ENCODE measurements around the gene SRGAP2B. TPM values are rescaled to one million over a fixed set of nuclear protein-coding genes. Genes with fewer than 3 reads are reported as not detected.
"Not testable (repeated sequence)": the region's sequence is repeated elsewhere in the genome, so short reads cannot be mapped to it uniquely, and the experiment has no call there.

The SRGAP2B gene
- total RNA-seq, 1 experiment from 2014 or later = 23.5 TPM

- not testable (repeated sequence) for H2AFZ ChIP-seq (ENCODE audit: low read length); H4K8ac ChIP-seq (replicated peaks; ENCODE audit: insufficient read length, low read depth, low read length); H4K5ac ChIP-seq (ENCODE audit: insufficient read length, low read depth, low read length); H3K4me1 ChIP-seq (ENCODE audit: insufficient read depth, low read length); H2AK5ac ChIP-seq (ENCODE audit: insufficient read length, low read length); H3K4me2 ChIP-seq (ENCODE audit: insufficient read depth, insufficient read length, low read length); H3K79me2 ChIP-seq (ENCODE audit: insufficient read depth, low read length); H3K9ac ChIP-seq (ENCODE audit: extremely low read depth, insufficient read length, low read length); H3K27me3 Mint-ChIP-seq (ENCODE audit: low read depth); H3K56ac ChIP-seq (ENCODE audit: insufficient read length, low read depth, low read length); H3K23me2 ChIP-seq (ENCODE audit: insufficient read length, low read depth, low read length, poor library complexity, severe bottlenecking); H3T11ph ChIP-seq (ENCODE audit: low read length); H3K79me1 ChIP-seq (ENCODE audit: insufficient read depth, low read depth, low read length, poor library complexity, severe bottlenecking); H2BK12ac ChIP-seq (ENCODE audit: insufficient read length, low read depth, low read length); H2BK120ac ChIP-seq (ENCODE audit: low read depth, low read length, poor library complexity, severe bottlenecking); H2BK20ac ChIP-seq (ENCODE audit: low read depth, low read length, poor library complexity, severe bottlenecking); H3K18ac ChIP-seq (ENCODE audit: insufficient read length, low read depth, low read length); H2BK15ac ChIP-seq (ENCODE audit: low read depth, low read length); H4K20me1 ChIP-seq (ENCODE audit: control insufficient read depth, insufficient read depth, insufficient read length); H3K36me3 Mint-ChIP-seq (ENCODE audit: insufficient read depth in 1 of 3, low read depth in 3 of 3); H3K14ac ChIP-seq (ENCODE audit: insufficient read depth, low read length); H3K9me3 Mint-ChIP-seq; H3K27ac Mint-ChIP-seq; H3K4ac ChIP-seq (ENCODE audit: low read depth, low read length); H3K23ac ChIP-seq (ENCODE audit: insufficient read length, low read depth, low read length); H3K27me3 ChIP-seq (ENCODE audit: insufficient read depth, low read length); H4K91ac ChIP-seq (ENCODE audit: insufficient read length, low read depth, low read length); H2BK5ac ChIP-seq (ENCODE audit: insufficient read length, low read length); H3K27ac ChIP-seq (ENCODE audit: insufficient read length, low read depth, low read length); H3K4me1 Mint-ChIP-seq; DNase-seq; H3K4me3 Mint-ChIP-seq; H3K9me3 ChIP-seq (ENCODE audit: control insufficient read depth, low read depth, low read length)
- WGBS (ENCODE audit: extremely low coverage, insufficient read length, low lambda C conversion rate) = no CpG with 5 or more reads among the region's 29 CpGs
Measured at GRCh38 chr1:144990611-144991010, 104.5 kb downstream of the SRGAP2B start.

- H3K9ac ChIP-seq (ENCODE audit: extremely low read depth, insufficient read length, low read length) = not testable (repeated sequence)
- WGBS (ENCODE audit: extremely low coverage, insufficient read length, low lambda C conversion rate) = no CpG with 5 or more reads among the region's 2 CpGs
Measured at GRCh38 chr1:144987131-144987530, 108.0 kb downstream of the SRGAP2B start.

More at GRCh38 chr1:144987131-144987530, 108.0 kb downstream of the SRGAP2B start:
- not testable (repeated sequence) for H2BK12ac ChIP-seq (ENCODE audit: insufficient read length, low read depth, low read length); H3K14ac ChIP-seq (ENCODE audit: insufficient read depth, low read length); H3K4me3 Mint-ChIP-seq; H4K5ac ChIP-seq (ENCODE audit: insufficient read length, low read depth, low read length); H2BK5ac ChIP-seq (ENCODE audit: insufficient read length, low read length); H3K4me1 Mint-ChIP-seq; H3K4ac ChIP-seq (ENCODE audit: low read depth, low read length); H2BK15ac ChIP-seq (ENCODE audit: low read depth, low read length); H3K56ac ChIP-seq (ENCODE audit: insufficient read length, low read depth, low read length); H4K91ac ChIP-seq (ENCODE audit: insufficient read length, low read depth, low read length); H3K27ac ChIP-seq (ENCODE audit: insufficient read length, low read depth, low read length); H3K36me3 Mint-ChIP-seq (ENCODE audit: insufficient read depth in 1 of 3, low read depth in 3 of 3); H4K20me1 ChIP-seq (ENCODE audit: control insufficient read depth, insufficient read depth, insufficient read length); H3K79me2 ChIP-seq (ENCODE audit: insufficient read depth, low read length); H3K79me1 ChIP-seq (ENCODE audit: insufficient read depth, low read depth, low read length, poor library complexity, severe bottlenecking); H4K8ac ChIP-seq (replicated peaks; ENCODE audit: insufficient read length, low read depth, low read length); H3K23me2 ChIP-seq (ENCODE audit: insufficient read length, low read depth, low read length, poor library complexity, severe bottlenecking); H2AFZ ChIP-seq (ENCODE audit: low read length); H3K27ac Mint-ChIP-seq; H3T11ph ChIP-seq (ENCODE audit: low read length); H2AK5ac ChIP-seq (ENCODE audit: insufficient read length, low read length); H3K9me3 ChIP-seq (ENCODE audit: control insufficient read depth, low read depth, low read length); H2BK20ac ChIP-seq (ENCODE audit: low read depth, low read length, poor library complexity, severe bottlenecking); H3K4me1 ChIP-seq (ENCODE audit: insufficient read depth, low read length); H3K4me2 ChIP-seq (ENCODE audit: insufficient read depth, insufficient read length, low read length); H3K23ac ChIP-seq (ENCODE audit: insufficient read length, low read depth, low read length); DNase-seq; H3K27me3 Mint-ChIP-seq (ENCODE audit: low read depth); H3K18ac ChIP-seq (ENCODE audit: insufficient read length, low read depth, low read length); H3K27me3 ChIP-seq (ENCODE audit: insufficient read depth, low read length); H3K9me3 Mint-ChIP-seq; H2BK120ac ChIP-seq (ENCODE audit: low read depth, low read length, poor library complexity, severe bottlenecking)

Measured in H9 (cell line).